Ishikawa (cell line): ENCODE results near the gene DSEL.
A peak's percentile ranks its signal among the peaks of the same experiment; 100 is the strongest.

Experiments used
- CEBPB ChIP-seq: IDR thresholded peaks from 2 replicates; pipeline ENCODE4 v1.6.1; 2012
- CREB1 ChIP-seq: IDR thresholded peaks from 2 replicates; pipeline ENCODE4 v1.6.1; 2012; ENCODE audit warnings: low read depth
- EGR1 ChIP-seq: IDR thresholded peaks from 2 replicates; pipeline ENCODE4 v1.6.1; 2012
- EP300 ChIP-seq: IDR thresholded peaks from 2 replicates; pipeline ENCODE4 v1.6.1; 2012; ENCODE audit warnings: borderline replicate concordance
- FOXM1 ChIP-seq: IDR thresholded peaks from 2 replicates; pipeline ENCODE4 v1.6.1; 2012; ENCODE audit warnings: low read depth, borderline replicate concordance
- NFIC ChIP-seq: IDR thresholded peaks from 2 replicates; pipeline ENCODE4 v1.6.1; 2012
- RAD21 ChIP-seq: IDR thresholded peaks from 2 replicates; pipeline ENCODE4 v1.6.1; 2012; ENCODE audit warnings: low read depth
- TAF1 ChIP-seq: IDR thresholded peaks from 2 replicates; pipeline ENCODE4 v1.6.1; 2012; ENCODE audit warnings: low read depth, mild to moderate bottlenecking
- TCF12 ChIP-seq: IDR thresholded peaks from 2 replicates; pipeline ENCODE4 v1.6.1; 2012; ENCODE audit warnings: low read depth
- TEAD4 ChIP-seq: IDR thresholded peaks from 2 replicates; pipeline ENCODE4 v1.6.1; 2012
- USF1 ChIP-seq: IDR thresholded peaks from 2 replicates; pipeline ENCODE4 v1.6.1; 2012
- YY1 ChIP-seq: IDR thresholded peaks from 2 replicates; pipeline ENCODE4 v1.6.1; 2012; ENCODE audit warnings: low read depth
- ZBTB7A ChIP-seq: IDR thresholded peaks from 2 replicates; pipeline ENCODE4 v1.6.1; 2012; ENCODE audit warnings: low read depth
- TF ChIP-seq, protein P1 (sequence below): IDR thresholded peaks from 2 replicates; pipeline ENCODE4 v1.6.1; 2012
- TF ChIP-seq, protein P2 (sequence below): IDR thresholded peaks from 2 replicates; pipeline ENCODE4 v1.6.1; 2012; ENCODE audit warnings: low read depth, mild to moderate bottlenecking

DSEL gene

GRCh38 chr18:67516539-67517443, at the start of gene DSEL:
Gene DSEL, minus strand, starts transcription at chr18:67516720. Its CDS starts 2,112 bp downstream, at chr18:67514608.
- TF ChIP-seq EGR1, result no peak
- TF ChIP-seq USF1, result no peak
- no peak for TF ChIP-seq ZBTB7A
- TF ChIP-seq, protein P1, sequence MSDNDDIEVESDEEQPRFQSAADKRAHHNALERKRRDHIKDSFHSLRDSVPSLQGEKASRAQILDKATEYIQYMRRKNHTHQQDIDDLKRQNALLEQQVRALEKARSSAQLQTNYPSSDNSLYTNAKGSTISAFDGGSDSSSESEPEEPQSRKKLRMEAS, result peak; percentile 83
- TF ChIP-seq FOXM1, result no peak
- TF ChIP-seq TEAD4, result no peak

- TF ChIP-seq NFIC (no peak), EGR1 (no peak), EP300 (no peak), ZBTB7A (no peak), USF1 (no peak), CEBPB (no peak), RAD21 (no peak), TAF1 (no peak), CREB1 (no peak), YY1 (no peak)
- TF ChIP-seq, protein P2, sequence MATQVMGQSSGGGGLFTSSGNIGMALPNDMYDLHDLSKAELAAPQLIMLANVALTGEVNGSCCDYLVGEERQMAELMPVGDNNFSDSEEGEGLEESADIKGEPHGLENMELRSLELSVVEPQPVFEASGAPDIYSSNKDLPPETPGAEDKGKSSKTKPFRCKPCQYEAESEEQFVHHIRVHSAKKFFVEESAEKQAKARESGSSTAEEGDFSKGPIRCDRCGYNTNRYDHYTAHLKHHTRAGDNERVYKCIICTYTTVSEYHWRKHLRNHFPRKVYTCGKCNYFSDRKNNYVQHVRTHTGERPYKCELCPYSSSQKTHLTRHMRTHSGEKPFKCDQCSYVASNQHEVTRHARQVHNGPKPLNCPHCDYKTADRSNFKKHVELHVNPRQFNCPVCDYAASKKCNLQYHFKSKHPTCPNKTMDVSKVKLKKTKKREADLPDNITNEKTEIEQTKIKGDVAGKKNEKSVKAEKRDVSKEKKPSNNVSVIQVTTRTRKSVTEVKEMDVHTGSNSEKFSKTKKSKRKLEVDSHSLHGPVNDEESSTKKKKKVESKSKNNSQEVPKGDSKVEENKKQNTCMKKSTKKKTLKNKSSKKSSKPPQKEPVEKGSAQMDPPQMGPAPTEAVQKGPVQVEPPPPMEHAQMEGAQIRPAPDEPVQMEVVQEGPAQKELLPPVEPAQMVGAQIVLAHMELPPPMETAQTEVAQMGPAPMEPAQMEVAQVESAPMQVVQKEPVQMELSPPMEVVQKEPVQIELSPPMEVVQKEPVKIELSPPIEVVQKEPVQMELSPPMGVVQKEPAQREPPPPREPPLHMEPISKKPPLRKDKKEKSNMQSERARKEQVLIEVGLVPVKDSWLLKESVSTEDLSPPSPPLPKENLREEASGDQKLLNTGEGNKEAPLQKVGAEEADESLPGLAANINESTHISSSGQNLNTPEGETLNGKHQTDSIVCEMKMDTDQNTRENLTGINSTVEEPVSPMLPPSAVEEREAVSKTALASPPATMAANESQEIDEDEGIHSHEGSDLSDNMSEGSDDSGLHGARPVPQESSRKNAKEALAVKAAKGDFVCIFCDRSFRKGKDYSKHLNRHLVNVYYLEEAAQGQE, result no peak
- TF ChIP-seq, protein P1, result no peak
Measured at GRCh38 chr18:67553437-67553836, 36.9 kb upstream of the DSEL start.

- TF ChIP-seq RAD21 (no peak), CREB1 (no peak), TCF12 (no peak), EGR1 (no peak), TAF1 (no peak), TEAD4 (no peak), YY1 (no peak), EP300 (no peak), FOXM1 (no peak), CEBPB (no peak), USF1 (no peak), NFIC (no peak), ZBTB7A (no peak)
- TF ChIP-seq, protein P2, result no peak
- TF ChIP-seq, protein P1, result no peak
Measured at GRCh38 chr18:67550872-67551520, 34.5 kb upstream of the DSEL start.

DNA sequence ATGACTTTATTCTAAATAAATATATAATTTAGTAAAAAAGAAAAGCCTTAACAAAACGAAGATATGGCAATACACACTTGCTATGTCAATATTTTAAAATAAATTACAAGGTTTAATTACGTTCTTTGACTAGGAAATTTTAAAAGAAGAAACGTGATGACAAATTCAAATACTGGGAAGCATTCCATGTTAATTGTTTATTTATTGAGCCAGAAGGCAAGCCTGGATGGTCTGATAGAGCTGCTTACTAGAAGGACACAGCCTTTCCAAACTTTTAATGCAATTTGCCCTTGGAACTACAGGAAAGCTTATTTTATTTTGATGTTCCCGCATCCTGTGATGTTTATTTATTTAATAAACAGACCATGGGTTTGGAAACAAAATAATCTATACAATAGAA, 33.4 kb upstream of the DSEL start:
- TF ChIP-seq TCF12, result no peak
- TF ChIP-seq, protein P2, result no peak
- no peak for TF ChIP-seq EGR1
- no peak for TF ChIP-seq CEBPB
- no peak for TF ChIP-seq NFIC
- no peak for TF ChIP-seq YY1
- TF ChIP-seq RAD21, result no peak
- TF ChIP-seq TEAD4, result no peak
- TF ChIP-seq EP300, result no peak
- no peak for TF ChIP-seq USF1
- no peak for TF ChIP-seq ZBTB7A
- TF ChIP-seq, protein P1, result no peak
- TF ChIP-seq TAF1, result no peak
- TF ChIP-seq CREB1, result no peak
- TF ChIP-seq FOXM1, result no peak
